Spleen (tissue), 11 donors: ENCODE results near the gene COL19A1. TPM values are rescaled to one million over a fixed set of nuclear protein-coding genes. Genes with fewer than 3 reads are reported as not detected.

Source experiments
- DNase-seq: peaks from one replicate; pipeline ENCODE4 v3.0.0-alpha.2; 2020
- H3K27ac ChIP-seq, 8 donors: fragments of 200-600 bp; sonication (generic) in 7 of 8; 1 replicate in 4 of 8; 2 replicates in 4 of 8; pipeline versions ENCODE4 v1.5.0 to v1.8.0; 2016 to 2021; ENCODE audit warnings: inconsistent platforms in 4 of 8, mild to moderate bottlenecking in 4 of 8, moderate library complexity in 1 of 8
- H3K27me3 ChIP-seq, 7 donors: fragments of 200-600 bp; sonication (generic) in 6 of 7; replicated peaks in 1 of 7; 1 replicate in 4 of 7; 2 replicates in 3 of 7; pipeline versions ENCODE4 v1.5.0 to v1.8.0; 2016 to 2021; ENCODE audit warnings: inconsistent platforms in 3 of 7, mild to moderate bottlenecking in 1 of 7
- H3K36me3 ChIP-seq, 6 donors: fragments of 200-600 bp; sonication (generic) in 5 of 6; 1 replicate in 4 of 6; 2 replicates in 2 of 6; pipeline versions ENCODE4 v1.5.0 to v1.8.0; 2016 to 2021; ENCODE audit warnings: inconsistent platforms in 2 of 6
- H3K4me1 ChIP-seq, 6 donors: fragments of 200-600 bp; sonication (generic) in 5 of 6; 1 replicate in 3 of 6; 2 replicates in 3 of 6; pipeline versions ENCODE4 v1.5.0 to v1.8.0; 2016 to 2021; ENCODE audit warnings: inconsistent platforms in 3 of 6
- H3K4me3 ChIP-seq, 8 donors: fragments of 200-600 bp; sonication (generic) in 7 of 8; 1 replicate in 4 of 8; 2 replicates in 4 of 8; pipeline versions ENCODE4 v1.5.0 to v1.8.0; 2016 to 2021; ENCODE audit warnings: inconsistent platforms in 4 of 8, mild to moderate bottlenecking in 4 of 8, moderate library complexity in 2 of 8
- H3K9me3 ChIP-seq, 8 donors: fragments of 200-600 bp; sonication (generic) in 7 of 8; 1 replicate in 4 of 8; 2 replicates in 4 of 8; pipeline versions ENCODE4 v1.5.0 to v1.8.0; 2016 to 2021; ENCODE audit warnings: inconsistent platforms in 4 of 8
- CTCF ChIP-seq, 11 experiments: fragments of 200-600 bp in 7 of 11; fragments of 450-650 bp in 4 of 11; sonication (generic) in 4 of 11; IDR thresholded peaks in 8 of 11; conservative IDR thresholded peaks in 3 of 11; 1 replicate in 7 of 11; 2 replicates in 4 of 11; pipeline versions ENCODE4 v1.4.0 to v1.8.0; 2016 to 2021; ENCODE audit warnings: antibody characterized with exemption in 11 of 11, inconsistent platforms in 4 of 11, mild to moderate bottlenecking in 1 of 11
- POLR2A ChIP-seq, 3 donors: fragments of 450-650 bp; IDR thresholded peaks; one replicate each; pipeline ENCODE4 v1.5.1; 2017; ENCODE audit warnings: antibody characterized with exemption in 3 of 3, mild to moderate bottlenecking in 1 of 3
- POLR2AphosphoS5 ChIP-seq, 3 donors: sonication (generic); formaldehyde crosslinking; IDR thresholded peaks; one replicate each; pipeline ENCODE4 v1.5.1; 2017; ENCODE audit warnings: antibody characterized with exemption in 3 of 3
- WGBS, 5 donors: extraction: QIAGEN DNeasy Blood & Tissue Kit in 3 of 5; methylation state at CpG; one replicate each; pipeline versions ENCODE4 v1.1.5 to v1.1.7; 2013 to 2018; 5-methylcytosine and 5-hydroxymethylcytosine counted together
- intact Hi-C: fragments of 100-400 bp; cut with DNase I; formaldehyde crosslinking; loops from one replicate; pipeline ENCODE4 v1.15.0; 2023; ENCODE audit warnings: low total_unique reads
- polyA plus RNA-seq, 3 donors: library from polyadenylated mRNA; stranded (reverse); fragments of 200-250 nt; gene quantifications; one replicate each; pipeline ENCODE4 v1.2.1, GENCODE V29; 2013
- total RNA-seq, 7 donors: library from RNA; depleted of rRNA in 3 of 7; stranded (reverse); fragments of >200 nt in 3 of 7; fragmentation: NEBNext Ultra II Directional in 4 of 7; extraction: Animal tissue kit (Norgen Biotek cat#: 25700) in 4 of 7; gene quantifications; one replicate each; pipeline versions ENCODE4 v1.1.0 to v1.2.1, GENCODE V29; 2016 to 2021
- donor health status: healthy with polysubstance abuse.
- donor health status: DM: no; HTN: no; CAD: no; lungs with moderate emphysema.
- donor health status: DM: no; HTN: no; CAD: no.
- donor health status: Bipolar disorder and iron deficiency.
- donor health status: healthy.
- donor health status: DM: no; HTN: no; CAD: no.
- donor health status: DM: yes; HTN: yes; CAD: no.

Gene COL19A1
- total and polyA plus RNA-seq, 10 donors: 0.48 to 14.5 (median 10.2) TPM

- DNase-seq: no peak
- intact Hi-C loops: no loop called here
- peaks cover 0 to 62% (median 20%) of the 10 kb centered on the region in 6 donors for H3K4me1 ChIP-seq
- peaks cover 0 to 1% (median 0%) of the 10 kb centered on the region in 6 donors for H3K36me3 ChIP-seq
- TF ChIP-seq POLR2A (IDR thresholded peaks at IDR 0.05) (no peak), POLR2AphosphoS5 (IDR thresholded peaks at IDR 0.05) (no peak), CTCF (IDR thresholded peaks at IDR 0.05 in 8 of 11, conservative IDR thresholded peaks at IDR 0.05 in 3 of 11) (no peak)
- 67 to 73% (median 71%) methylated on average over 2 of the region's 2 CpGs for WGBS, 5 donors
- peaks cover 0 to 2% (median under 1%) of the 10 kb centered on the region in 8 donors for H3K9me3 ChIP-seq
- H3K27me3 ChIP-seq: peaks cover 0 to 52% (median 19%) of the 10 kb centered on the region in 7 donors
- H3K4me3 ChIP-seq: no peak overlapping the region
- peak overlapping the region in 2 of 8 donors; percentile 85 to 88 for H3K27ac ChIP-seq
Measured at GRCh38 chr6:69865126-69865525, 1.2 kb upstream of the COL19A1 start.

DNA sequence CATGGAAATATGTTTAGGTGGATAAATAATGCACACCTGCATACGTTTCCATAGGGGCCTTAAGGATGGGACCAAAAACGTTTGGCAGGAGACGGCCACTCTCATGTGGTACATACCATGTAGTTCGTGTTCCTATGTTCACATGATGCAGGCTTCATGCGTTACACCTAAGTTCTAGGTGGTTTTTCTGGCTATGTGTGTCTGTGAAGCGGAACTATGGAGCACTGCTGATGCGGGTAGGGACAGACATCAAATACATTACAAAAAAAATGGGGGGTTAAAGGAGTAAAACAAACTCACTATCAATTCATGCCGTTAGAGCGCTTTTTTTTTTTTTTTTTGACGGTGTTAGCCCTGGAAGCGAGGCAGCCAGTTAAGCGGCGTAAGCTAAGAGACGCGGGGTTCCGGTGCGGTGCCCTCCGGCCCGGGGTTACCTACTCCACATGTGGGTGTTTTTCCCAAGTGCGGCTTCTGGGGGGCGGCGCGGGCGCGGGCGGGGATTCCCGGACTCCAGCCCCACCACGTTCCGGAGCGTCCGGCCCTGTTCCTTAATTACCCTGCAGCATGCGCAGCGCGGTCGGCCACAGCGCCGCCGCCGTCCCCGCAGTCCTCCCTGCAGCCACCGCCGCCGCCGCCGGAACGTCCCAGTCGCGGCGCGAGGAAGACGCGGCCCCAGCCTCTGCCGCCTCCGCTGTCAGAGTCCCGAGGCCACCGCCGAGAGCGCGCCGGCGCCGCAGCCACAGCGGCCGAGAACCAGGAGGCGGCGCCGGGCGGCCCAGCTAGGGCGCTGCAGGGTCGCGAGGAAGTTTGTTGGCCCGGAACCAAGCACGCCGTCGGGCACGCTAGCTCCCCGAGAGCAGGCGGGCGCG lies 648 bp downstream of the COL19A1 start:
- peaks cover 0 to 52% (median 19%) of the 10 kb centered on the region in 7 donors for H3K27me3 ChIP-seq
- H3K36me3 ChIP-seq: no peaks in the 10 kb centered on the region
- H3K27ac ChIP-seq: peak overlapping the region; percentile 54 to 88 (median 84)
- no peak for TF ChIP-seq POLR2A (IDR thresholded peaks at IDR 0.05)
- TF ChIP-seq POLR2AphosphoS5 (IDR thresholded peaks at IDR 0.05): peak; percentile 50 to 81 (median 76)
- TF ChIP-seq CTCF (IDR thresholded peaks at IDR 0.05 in 8 of 11, conservative IDR thresholded peaks at IDR 0.05 in 3 of 11): peak in 8 of 11 experiments; percentile 9 to 53 (median 38)
- H3K4me1 ChIP-seq: peaks cover 0 to 69% (median 20%) of the 10 kb centered on the region in 6 donors
- intact Hi-C loops: no loop called here
- 1% methylated on average over 50 to 80 of the region's 80 CpGs for WGBS, 5 donors
- no peaks in the 10 kb centered on the region for H3K9me3 ChIP-seq
- peak overlapping the region; percentile 51 to 78 (median 56) for H3K4me3 ChIP-seq
- peak; percentile 93 for DNase-seq

GRCh38 chr6:69867639-69867976 lies 1.3 kb downstream of the COL19A1 start:
- intact Hi-C loops: no loop called here
- no peak for DNase-seq
- WGBS, 5 donors: 8 to 12% (median 11%) methylated on average over 11 of the region's 11 CpGs
- Histone ChIP-seq H3K27me3 (peaks cover 0 to 52% (median 19%) of the 10 kb centered on the region in 7 donors), H3K9me3 (no peaks in the 10 kb centered on the region), H3K4me3 (peak overlapping the region; percentile 51 to 78 (median 56)), H3K36me3 (no peaks in the 10 kb centered on the region), H3K27ac (peak overlapping the region; percentile 54 to 88 (median 84)), H3K4me1 (peaks cover 0 to 69% (median 20%) of the 10 kb centered on the region in 6 donors)
- TF ChIP-seq POLR2AphosphoS5 (IDR thresholded peaks at IDR 0.05): no peak
- no peak for TF ChIP-seq CTCF (IDR thresholded peaks at IDR 0.05 in 8 of 11, conservative IDR thresholded peaks at IDR 0.05 in 3 of 11)
- TF ChIP-seq POLR2A (IDR thresholded peaks at IDR 0.05): no peak

GRCh38 chr6:69868252-69868804 lies 2.0 kb downstream of the COL19A1 start:
- H3K4me3 ChIP-seq: peak overlapping the region in 5 of 8 donors; percentile 51 to 78 (median 58)
- TF ChIP-seq POLR2A (IDR thresholded peaks at IDR 0.05): no peak
- TF ChIP-seq POLR2AphosphoS5 (IDR thresholded peaks at IDR 0.05): no peak
- TF ChIP-seq CTCF (IDR thresholded peaks at IDR 0.05 in 8 of 11, conservative IDR thresholded peaks at IDR 0.05 in 3 of 11): no peak

More at GRCh38 chr6:69868252-69868804, 2.0 kb downstream of the COL19A1 start:
- intact Hi-C loops: no loop called here
- peaks cover 0 to 68% (median 20%) of the 10 kb centered on the region in 6 donors for H3K4me1 ChIP-seq
- 54 to 81% (median 62%) methylated on average over 1 of the region's 1 CpG for WGBS, 5 donors
- H3K9me3 ChIP-seq: no peaks in the 10 kb centered on the region
- DNase-seq: no peak
- peak overlapping the region in 7 of 8 donors; percentile 78 to 88 (median 84) for H3K27ac ChIP-seq
- peaks cover 0 to 52% (median 19%) of the 10 kb centered on the region in 7 donors for H3K27me3 ChIP-seq
- no peaks in the 10 kb centered on the region for H3K36me3 ChIP-seq
